ENCODE results near the gene ARL3.

ARL3 gene

GRCh38 chr10:102633287-102633686 lies 80.9 kb downstream of the ARL3 start:
- DNase-seq: no peak

- DNase-seq: no peak
Observed at GRCh38 chr10:102632394-102633111, 81.6 kb downstream of the ARL3 start.

- DNase-seq: no peak
Observed at GRCh38 chr10:102631525-102632393, 82.4 kb downstream of the ARL3 start.

- no peak for DNase-seq
Observed at GRCh38 chr10:102630663-102631062, 83.5 kb downstream of the ARL3 start.

- no peak for DNase-seq
Observed at GRCh38 chr10:102629661-102630614, 84.3 kb downstream of the ARL3 start.

- no peak for DNase-seq
Observed at GRCh38 chr10:102628451-102628911, 85.7 kb downstream of the ARL3 start.

GRCh38 chr10:102627736-102628293 lies 86.4 kb downstream of the ARL3 start:
- DNase-seq: peak; percentile 38

- no peak for DNase-seq
Observed at GRCh38 chr10:102627291-102627735, 86.9 kb downstream of the ARL3 start.

GRCh38 chr10:102626026-102626685 lies 88.0 kb downstream of the ARL3 start:
- no peak for DNase-seq

- no peak for DNase-seq
Observed at GRCh38 chr10:102624751-102625645, 89.2 kb downstream of the ARL3 start.

GRCh38 chr10:102624094-102624493 lies 90.1 kb downstream of the ARL3 start:
- no peak for DNase-seq
